ENCODE results near the gene SCARF2. TPM values are rescaled to one million over a fixed set of nuclear protein-coding genes. Genes with fewer than 3 reads are reported as not detected.

The SCARF2 gene
- total and polyA plus RNA-seq, 2 experiments from 2014 or later: 7.9 to 45.6 TPM

DNA sequence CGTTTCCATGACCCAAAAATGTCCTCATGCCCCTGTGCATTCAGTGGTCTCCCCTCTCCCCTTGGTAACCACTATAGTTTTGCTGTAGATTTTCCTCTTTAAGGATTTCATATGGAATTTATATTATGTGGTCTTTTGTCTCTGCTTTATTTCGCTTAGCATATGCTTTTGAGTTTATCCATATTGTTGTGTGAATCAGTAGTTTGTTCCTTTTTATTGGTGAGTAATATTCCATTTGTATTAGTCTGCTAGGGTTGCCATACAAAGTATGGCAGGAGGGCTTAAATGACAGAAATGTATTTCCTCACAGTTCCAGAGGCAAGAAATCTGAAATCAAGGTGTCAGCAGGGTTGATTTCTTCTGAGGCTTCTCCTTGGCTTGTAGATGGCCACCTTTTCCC lies 40.1 kb downstream of the SCARF2 start:
- no peak overlapping the region for H3K27ac ChIP-seq
- no peaks in the 10 kb centered on the region for H3K36me3 ChIP-seq (ENCODE audit: low read depth)
- H4K20me1 ChIP-seq (ENCODE audit: insufficient read depth): no peaks in the 10 kb centered on the region
- no peak overlapping the region for H3K4me3 ChIP-seq
- WGBS, 2 experiments (ENCODE audit: low coverage in 1 of 2, low lambda C conversion rate in 2 of 2, missing lambda C conversion rate in 2 of 2): 94 to 95% methylated on average over 2 of the region's 2 CpGs
- no peaks in the 10 kb centered on the region for H3K9me3 ChIP-seq (ENCODE audit: low read depth)
- H3K79me2 ChIP-seq (ENCODE audit: insufficient read depth): peaks cover 43% of the 10 kb centered on the region
- H2AFZ ChIP-seq: no peak overlapping the region
- H3K9me2 ChIP-seq (ENCODE audit: insufficient read depth): no peaks in the 10 kb centered on the region
- in situ Hi-C loops (cut with MboI): no loop called here
- peaks cover 4% of the 10 kb centered on the region; the same call in 1 of the 2 replicates for H3K4me1 ChIP-seq (ENCODE audit: insufficient read depth)
- DNase-seq: no peak
- H3F3A ChIP-seq (ENCODE audit: insufficient read depth): peaks cover 18% of the 10 kb centered on the region
- no peak overlapping the region for H3K9ac ChIP-seq
- no peak for TF ChIP-seq EZH2phosphoT487 (IDR thresholded peaks at IDR 0.05; ENCODE audit: insufficient read depth, low read depth)
- TF ChIP-seq EZH2 (IDR thresholded peaks at IDR 0.05; ENCODE audit: insufficient read depth, poor library complexity, severe bottlenecking): no peak
- H3K27me3 ChIP-seq (replicated peaks; ENCODE audit: insufficient read depth): no peaks in the 10 kb centered on the region
- no peak overlapping the region for H3K4me2 ChIP-seq (ENCODE audit: unreplicated experiment)

DNA sequence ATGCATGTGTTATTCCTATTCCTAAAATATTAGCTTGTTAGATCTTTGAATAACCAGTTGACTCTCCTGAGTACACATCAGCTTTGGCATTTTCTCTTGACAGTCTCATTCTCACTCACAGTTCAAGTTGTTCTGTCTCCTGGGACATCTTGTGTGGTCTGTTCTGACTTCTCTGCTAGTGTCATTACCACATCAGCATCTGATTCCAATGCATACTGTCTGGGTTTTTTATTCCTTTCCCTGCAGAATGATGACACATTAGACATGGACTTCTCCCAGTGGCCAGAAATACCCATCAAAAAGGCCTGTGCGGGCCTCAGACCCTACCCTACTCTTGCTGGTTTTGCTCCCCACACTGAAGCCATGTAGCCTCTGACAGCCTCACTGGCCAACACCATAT lies 41.0 kb downstream of the SCARF2 start:
- Histone ChIP-seq H3K79me2 (ENCODE audit: insufficient read depth) (peaks cover 43% of the 10 kb centered on the region), H3K4me3 (no peak overlapping the region), H3K9me3 (ENCODE audit: low read depth) (no peaks in the 10 kb centered on the region), H3K4me1 (ENCODE audit: insufficient read depth) (peaks cover 4% of the 10 kb centered on the region; the same call in 1 of the 2 replicates), H3K4me2 (ENCODE audit: unreplicated experiment) (peak overlapping the region; percentile 11), H3K9ac (no peak overlapping the region), H3K36me3 (ENCODE audit: low read depth) (no peaks in the 10 kb centered on the region), H3K27me3 (replicated peaks; ENCODE audit: insufficient read depth) (no peaks in the 10 kb centered on the region), H3K27ac (no peak overlapping the region), H3K9me2 (ENCODE audit: insufficient read depth) (no peaks in the 10 kb centered on the region), H4K20me1 (ENCODE audit: insufficient read depth) (no peaks in the 10 kb centered on the region), H2AFZ (no peak overlapping the region), H3F3A (ENCODE audit: insufficient read depth) (peaks cover 18% of the 10 kb centered on the region)
- peak; percentile 77 for DNase-seq
- in situ Hi-C loops (cut with MboI): no loop called here
- no peak for TF ChIP-seq EZH2 (IDR thresholded peaks at IDR 0.05; ENCODE audit: insufficient read depth, poor library complexity, severe bottlenecking)
- TF ChIP-seq EZH2phosphoT487 (IDR thresholded peaks at IDR 0.05; ENCODE audit: insufficient read depth, low read depth): no peak
- WGBS, 2 experiments (ENCODE audit: low coverage in 1 of 2, low lambda C conversion rate in 2 of 2, missing lambda C conversion rate in 2 of 2): 16 to 37% methylated on average over 1 of the region's 1 CpG

DNA sequence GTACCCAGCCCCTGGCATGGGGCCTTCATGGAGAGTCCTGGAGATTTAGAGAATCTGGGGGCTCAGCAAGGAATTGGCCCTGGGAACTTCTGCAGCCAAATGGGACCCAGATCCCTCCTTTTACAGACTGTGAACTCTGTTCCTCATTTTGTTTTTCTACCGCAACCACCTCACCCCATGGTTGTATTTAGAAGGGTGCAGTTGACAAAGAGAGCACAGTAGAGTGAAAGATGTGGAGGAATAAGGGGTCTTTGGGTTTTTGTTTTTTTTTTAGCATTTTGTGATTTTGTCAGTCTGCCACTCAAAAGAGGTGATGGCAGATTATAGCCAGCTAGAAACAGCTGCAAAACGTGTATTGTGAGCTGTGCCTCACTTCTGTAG lies 41.7 kb downstream of the SCARF2 start:
- 96 to 98% methylated on average over 2 of the region's 2 CpGs for WGBS, 2 experiments (ENCODE audit: low coverage in 1 of 2, low lambda C conversion rate in 2 of 2, missing lambda C conversion rate in 2 of 2)
- no peaks in the 10 kb centered on the region for H3K36me3 ChIP-seq (ENCODE audit: low read depth)
- no peak overlapping the region for H2AFZ ChIP-seq
- in situ Hi-C loops (cut with MboI): no loop called here
- DNase-seq: no peak
- no peak overlapping the region for H3K4me2 ChIP-seq (ENCODE audit: unreplicated experiment)
- peaks cover 18% of the 10 kb centered on the region for H3F3A ChIP-seq (ENCODE audit: insufficient read depth)
- TF ChIP-seq EZH2phosphoT487 (IDR thresholded peaks at IDR 0.05; ENCODE audit: insufficient read depth, low read depth) (no peak), EZH2 (IDR thresholded peaks at IDR 0.05; ENCODE audit: insufficient read depth, poor library complexity, severe bottlenecking) (no peak)
- H3K9me2 ChIP-seq (ENCODE audit: insufficient read depth): no peaks in the 10 kb centered on the region
- no peaks in the 10 kb centered on the region for H3K9me3 ChIP-seq (ENCODE audit: low read depth)
- H3K4me1 ChIP-seq (ENCODE audit: insufficient read depth): peaks cover 4% of the 10 kb centered on the region; the same call in 1 of the 2 replicates
- no peak overlapping the region for H3K9ac ChIP-seq
- H4K20me1 ChIP-seq (ENCODE audit: insufficient read depth): no peaks in the 10 kb centered on the region
- H3K79me2 ChIP-seq (ENCODE audit: insufficient read depth): peaks cover 43% of the 10 kb centered on the region
- no peaks in the 10 kb centered on the region for H3K27me3 ChIP-seq (replicated peaks; ENCODE audit: insufficient read depth)
- H3K27ac ChIP-seq: no peak overlapping the region
- no peak overlapping the region for H3K4me3 ChIP-seq

DNA sequence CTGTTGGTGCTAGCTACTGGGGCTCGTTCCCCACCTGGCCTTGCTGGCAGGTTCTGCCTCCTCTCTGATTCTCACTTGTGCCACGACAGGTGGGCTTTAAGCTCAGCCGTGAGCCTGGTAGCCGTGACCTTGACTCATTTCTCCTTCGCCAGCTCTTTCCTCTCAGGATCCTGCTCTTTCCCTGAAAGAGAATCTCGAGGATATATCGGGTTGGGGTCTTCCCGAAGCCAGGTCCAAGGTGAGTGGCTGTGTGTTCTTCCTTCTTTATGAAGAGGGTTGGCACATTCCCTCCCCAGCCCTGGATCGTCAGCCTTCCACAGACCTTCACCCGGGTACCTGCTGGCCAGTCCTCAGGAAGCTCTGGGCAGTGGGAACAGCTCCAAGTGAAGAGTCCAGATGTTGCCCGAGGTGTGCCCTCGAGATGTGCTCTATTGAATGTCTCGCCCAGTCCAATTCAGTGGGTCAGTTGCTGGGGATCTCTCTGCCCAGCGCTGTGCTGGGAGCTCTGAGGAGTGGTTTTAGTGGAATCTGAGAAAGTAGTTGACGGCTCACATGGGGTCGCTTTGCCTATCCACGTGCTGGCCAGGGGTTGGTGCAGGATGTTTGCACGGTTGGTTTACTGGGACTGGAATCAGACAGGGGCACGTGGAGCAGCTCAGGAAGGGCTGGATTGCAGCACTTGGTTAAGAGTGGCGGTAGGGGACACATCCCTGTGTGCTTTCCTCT lies 42.3 kb downstream of the SCARF2 start:
- DNase-seq: no peak
- H2AFZ ChIP-seq: no peak overlapping the region
- 93 to 94% methylated on average over 20 of the region's 20 CpGs for WGBS, 2 experiments (ENCODE audit: low coverage in 1 of 2, low lambda C conversion rate in 2 of 2, missing lambda C conversion rate in 2 of 2)
- TF ChIP-seq EZH2phosphoT487 (IDR thresholded peaks at IDR 0.05; ENCODE audit: insufficient read depth, low read depth) (no peak), EZH2 (IDR thresholded peaks at IDR 0.05; ENCODE audit: insufficient read depth, poor library complexity, severe bottlenecking) (no peak)
- peaks cover 18% of the 10 kb centered on the region for H3F3A ChIP-seq (ENCODE audit: insufficient read depth)
- H3K27ac ChIP-seq: no peak overlapping the region
- H3K36me3 ChIP-seq (ENCODE audit: low read depth): no peaks in the 10 kb centered on the region
- no peak overlapping the region for H3K9ac ChIP-seq
- H3K9me3 ChIP-seq (ENCODE audit: low read depth): no peaks in the 10 kb centered on the region
- in situ Hi-C loops (cut with MboI): no loop called here
- peak overlapping the region; percentile 87; the same call in 1 of the 2 replicates for H3K4me3 ChIP-seq
- H4K20me1 ChIP-seq (ENCODE audit: insufficient read depth): no peaks in the 10 kb centered on the region
- H3K27me3 ChIP-seq (replicated peaks; ENCODE audit: insufficient read depth): no peaks in the 10 kb centered on the region
- H3K79me2 ChIP-seq (ENCODE audit: insufficient read depth): peaks cover 39% of the 10 kb centered on the region
- peak overlapping the region; percentile 87 for H3K4me2 ChIP-seq (ENCODE audit: unreplicated experiment)
- H3K9me2 ChIP-seq (ENCODE audit: insufficient read depth): no peaks in the 10 kb centered on the region
- H3K4me1 ChIP-seq (ENCODE audit: insufficient read depth): peaks cover 4% of the 10 kb centered on the region; the same call in 1 of the 2 replicates

Data from GM23248 (cell line).